Effector CD8-positive, alpha-beta T cell (primary cell): ENCODE measurements around the gene GFOD1.
"Not testable (repeated sequence)": the region's sequence is repeated elsewhere in the genome, so short reads cannot be mapped to it uniquely, and the experiment has no call there.

Source experiments
- DNase-seq: peaks from one replicate; lab custom pipeline; 2025; lab: John Stamatoyannopoulos, UW

Gene GFOD1

GRCh38 chr6:13463941-13464340, 23.5 kb downstream of the GFOD1 start:
- DNase-seq, result no peak

- no peak for DNase-seq
These were observed 24.1 kb downstream of the GFOD1 start for GRCh38 chr6:13463328-13463717.

- no peak for DNase-seq
These were observed 24.7 kb downstream of the GFOD1 start for GRCh38 chr6:13462458-13463327.

- DNase-seq, result no peak
These were observed 25.6 kb downstream of the GFOD1 start for GRCh38 chr6:13461805-13462204.

GRCh38 chr6:13461307-13461706, 26.1 kb downstream of the GFOD1 start:
- no peak for DNase-seq

- not testable (repeated sequence) for DNase-seq
These were observed 27.1 kb downstream of the GFOD1 start for GRCh38 chr6:13460289-13460688.

- no peak for DNase-seq
These were observed 29.8 kb downstream of the GFOD1 start for GRCh38 chr6:13457577-13457976.

GRCh38 chr6:13455552-13455966, 31.8 kb downstream of the GFOD1 start:
- no peak for DNase-seq

GRCh38 chr6:13454286-13455221, 32.8 kb downstream of the GFOD1 start:
- DNase-seq, result peak; percentile 26

GRCh38 chr6:13453771-13454251, 33.6 kb downstream of the GFOD1 start:
- DNase-seq, result no peak

GRCh38 chr6:13453153-13453552, 34.2 kb downstream of the GFOD1 start:
- no peak for DNase-seq

- DNase-seq, result no peak
These were observed 34.9 kb downstream of the GFOD1 start for GRCh38 chr6:13452346-13453117.

- DNase-seq, result no peak
These were observed 36.1 kb downstream of the GFOD1 start for GRCh38 chr6:13451181-13451895.

- no peak for DNase-seq
These were observed 36.8 kb downstream of the GFOD1 start for GRCh38 chr6:13450628-13451027.

- no peak for DNase-seq
These were observed 39.3 kb downstream of the GFOD1 start for GRCh38 chr6:13447949-13448724.

GRCh38 chr6:13446381-13446780, 41.0 kb downstream of the GFOD1 start:
- DNase-seq, result no peak

GRCh38 chr6:13445744-13446115, 41.7 kb downstream of the GFOD1 start:
- DNase-seq, result no peak

GRCh38 chr6:13445005-13445743, 42.2 kb downstream of the GFOD1 start:
- DNase-seq, result no peak

- DNase-seq, result no peak
These were observed 42.8 kb downstream of the GFOD1 start for GRCh38 chr6:13444604-13445003.

GRCh38 chr6:13443978-13444377, 43.4 kb downstream of the GFOD1 start:
- not testable (repeated sequence) for DNase-seq
